BE2C (cell line): ENCODE results near the gene SORCS1.

Experiments
- DNase-seq: peaks from one replicate; pipeline ENCODE4 v3.0.0-alpha.2; 2020
- H3K27me3 ChIP-seq: fragments of 250-450 bp; sonication (Bioruptor Pico); 2 replicates; pipeline ENCODE4 v1.5.1; 2020; ENCODE audit warnings: mild to moderate bottlenecking
- H3K36me3 ChIP-seq: fragments of 250-450 bp; sonication (Bioruptor Pico); 2 replicates; pipeline ENCODE4 v1.5.1; 2020; ENCODE audit warnings: mild to moderate bottlenecking
- H3K4me1 ChIP-seq: fragments of 250-450 bp; sonication (Bioruptor Pico); 2 replicates; pipeline ENCODE4 v1.5.1; 2020
- H3K4me3 ChIP-seq: 2 replicates; pipeline ENCODE4 v1.5.1; 2011; ENCODE audit warnings: low read depth, low read length
- H3K9me3 ChIP-seq: fragments of 250-450 bp; sonication (Bioruptor Pico); 2 replicates; pipeline ENCODE4 v1.5.1; 2020
- CTCF ChIP-seq: IDR thresholded peaks from 2 replicates; pipeline ENCODE4 v1.5.1; 2012; ENCODE audit warnings: mild to moderate bottlenecking, low read depth, low read length

Gene SORCS1

GRCh38 chr10:106872176-106872575 is 292.3 kb downstream of the SORCS1 start:
- no peaks in the 10 kb centered on the region for H3K36me3 ChIP-seq
- H3K4me3 ChIP-seq = no peak overlapping the region
- no peak for DNase-seq
- no peak for TF ChIP-seq CTCF
- H3K27me3 ChIP-seq = no peaks in the 10 kb centered on the region
- no peaks in the 10 kb centered on the region for H3K4me1 ChIP-seq
- H3K9me3 ChIP-seq = no peaks in the 10 kb centered on the region

GRCh38 chr10:106866244-106866845 is 298.2 kb downstream of the SORCS1 start:
- Histone ChIP-seq H3K27me3 (no peaks in the 10 kb centered on the region), H3K36me3 (no peaks in the 10 kb centered on the region), H3K9me3 (no peaks in the 10 kb centered on the region; the same call in 1 of the 2 replicates), H3K4me3 (no peak overlapping the region), H3K4me1 (no peaks in the 10 kb centered on the region; the same call in 1 of the 2 replicates)
- no peak for DNase-seq
- no peak for TF ChIP-seq CTCF

GRCh38 chr10:106864031-106864430 is 300.5 kb downstream of the SORCS1 start:
- no peaks in the 10 kb centered on the region; the same call in 1 of the 2 replicates for H3K9me3 ChIP-seq
- no peak for TF ChIP-seq CTCF
- H3K4me1 ChIP-seq = no peaks in the 10 kb centered on the region; the same call in 1 of the 2 replicates
- H3K4me3 ChIP-seq = no peak overlapping the region
- H3K36me3 ChIP-seq = no peaks in the 10 kb centered on the region
- DNase-seq = no peak
- H3K27me3 ChIP-seq = no peaks in the 10 kb centered on the region

GRCh38 chr10:106863549-106863948 is 301.0 kb downstream of the SORCS1 start:
- H3K4me3 ChIP-seq = no peak overlapping the region
- TF ChIP-seq CTCF = peak; percentile 54
- no peaks in the 10 kb centered on the region for H3K36me3 ChIP-seq
- no peaks in the 10 kb centered on the region for H3K27me3 ChIP-seq
- no peaks in the 10 kb centered on the region; the same call in 1 of the 2 replicates for H3K9me3 ChIP-seq
- peak; percentile 34 for DNase-seq
- H3K4me1 ChIP-seq = no peaks in the 10 kb centered on the region; the same call in 1 of the 2 replicates

GRCh38 chr10:106859892-106860652 is 304.4 kb downstream of the SORCS1 start:
- Histone ChIP-seq H3K4me1 (no peaks in the 10 kb centered on the region; the same call in 1 of the 2 replicates), H3K9me3 (no peaks in the 10 kb centered on the region), H3K4me3 (no peak overlapping the region), H3K36me3 (no peaks in the 10 kb centered on the region), H3K27me3 (no peaks in the 10 kb centered on the region; the same call in 1 of the 2 replicates)
- no peak for TF ChIP-seq CTCF
- no peak for DNase-seq

GRCh38 chr10:106857728-106858127 is 306.8 kb downstream of the SORCS1 start:
- no peak overlapping the region for H3K4me3 ChIP-seq
- H3K36me3 ChIP-seq = no peaks in the 10 kb centered on the region
- no peaks in the 10 kb centered on the region; the same call in 1 of the 2 replicates for H3K27me3 ChIP-seq
- H3K9me3 ChIP-seq = no peaks in the 10 kb centered on the region
- no peaks in the 10 kb centered on the region for H3K4me1 ChIP-seq
- no peak for TF ChIP-seq CTCF
- no peak for DNase-seq
